ENCODE results near the gene MED16. TPM values are rescaled to one million over a fixed set of nuclear protein-coding genes. Genes with fewer than 3 reads are reported as not detected.

MED16 gene
- total RNA-seq, 2 experiments from 2014 or later, result 25.8 to 30.1 TPM

DNA sequence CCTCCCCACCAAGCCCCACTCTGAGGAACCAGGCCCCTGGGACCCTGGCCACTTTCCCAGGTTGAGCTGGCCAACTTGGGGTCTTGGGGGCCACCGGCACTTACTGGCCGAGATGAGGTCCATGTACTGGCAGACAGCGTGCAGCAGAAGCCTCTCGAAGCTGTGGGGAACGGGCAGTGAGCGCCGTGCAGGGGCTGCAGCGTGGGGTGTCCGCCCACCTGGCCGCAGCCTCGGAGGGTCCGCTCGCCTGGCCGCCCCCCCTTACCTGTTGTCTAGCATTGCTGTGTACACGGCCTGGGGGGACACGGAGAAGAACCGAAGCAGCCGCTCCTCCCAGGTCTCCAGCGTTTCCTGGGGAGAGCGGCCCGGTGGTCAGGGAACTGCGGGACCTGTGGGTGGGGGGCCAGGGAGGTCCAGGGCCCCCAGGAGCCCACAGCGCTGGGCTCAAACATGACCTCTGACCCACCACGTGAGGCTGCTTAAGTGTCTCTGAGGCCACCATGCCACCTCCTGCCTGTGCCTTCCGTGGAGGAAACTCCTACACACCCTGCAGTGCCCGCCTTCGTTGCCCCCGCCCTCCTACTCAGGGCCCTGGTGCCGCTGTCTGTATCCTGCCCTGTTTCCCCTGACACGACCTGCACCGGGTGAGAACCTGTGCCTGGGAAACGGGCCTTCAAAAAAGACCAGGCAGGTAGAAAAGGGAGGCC is 6.5 kb upstream of the MED16 start:
- peak overlapping the region in 1 of 2 donors; percentile 21 for H3K27ac ChIP-seq (ENCODE audit: low read depth in 1 of 2, low read length in 2 of 2)
- peaks cover 39% of the 10 kb centered on the region for H3K4me1 ChIP-seq (ENCODE audit: insufficient read depth, low read length)
- H3K9me3 ChIP-seq (ENCODE audit: control insufficient read depth in 1 of 2, insufficient read depth in 1 of 2, low read length in 2 of 2), result no peaks in the 10 kb centered on the region
- H3K4me3 ChIP-seq (ENCODE audit: low read length), result no peak overlapping the region
- intact Hi-C loops (cut with DNase I, micrococcal nuclease), result no loop called here
- Mint-ChIP-seq H3K9me3 (no peaks in the 10 kb centered on the region), H3K27ac (peak overlapping the region; percentile 69), H3K27me3 (no peaks in the 10 kb centered on the region), H3K4me1 (ENCODE audit: low read depth) (peaks cover 29% of the 10 kb centered on the region), H3K4me3 (no peak overlapping the region), H3K36me3 (ENCODE audit: low read depth) (peaks cover 61% of the 10 kb centered on the region)
- TF ChIP-seq, protein P1, sequence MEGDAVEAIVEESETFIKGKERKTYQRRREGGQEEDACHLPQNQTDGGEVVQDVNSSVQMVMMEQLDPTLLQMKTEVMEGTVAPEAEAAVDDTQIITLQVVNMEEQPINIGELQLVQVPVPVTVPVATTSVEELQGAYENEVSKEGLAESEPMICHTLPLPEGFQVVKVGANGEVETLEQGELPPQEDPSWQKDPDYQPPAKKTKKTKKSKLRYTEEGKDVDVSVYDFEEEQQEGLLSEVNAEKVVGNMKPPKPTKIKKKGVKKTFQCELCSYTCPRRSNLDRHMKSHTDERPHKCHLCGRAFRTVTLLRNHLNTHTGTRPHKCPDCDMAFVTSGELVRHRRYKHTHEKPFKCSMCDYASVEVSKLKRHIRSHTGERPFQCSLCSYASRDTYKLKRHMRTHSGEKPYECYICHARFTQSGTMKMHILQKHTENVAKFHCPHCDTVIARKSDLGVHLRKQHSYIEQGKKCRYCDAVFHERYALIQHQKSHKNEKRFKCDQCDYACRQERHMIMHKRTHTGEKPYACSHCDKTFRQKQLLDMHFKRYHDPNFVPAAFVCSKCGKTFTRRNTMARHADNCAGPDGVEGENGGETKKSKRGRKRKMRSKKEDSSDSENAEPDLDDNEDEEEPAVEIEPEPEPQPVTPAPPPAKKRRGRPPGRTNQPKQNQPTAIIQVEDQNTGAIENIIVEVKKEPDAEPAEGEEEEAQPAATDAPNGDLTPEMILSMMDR (IDR thresholded peaks at IDR 0.05), result no peak
- H3K27me3 ChIP-seq (ENCODE audit: control insufficient read depth in 1 of 2, insufficient read depth in 2 of 2, low read length in 2 of 2), result no peaks in the 10 kb centered on the region
- peaks cover 57% of the 10 kb centered on the region for H3K36me3 ChIP-seq (ENCODE audit: insufficient read depth, low read length)
- DNase-seq, result no peak
- ChIA-PET POLR2A (no interaction called here), CTCF (no interaction called here)
- ATAC-seq (ENCODE audit: poor library complexity), result no peak

DNA sequence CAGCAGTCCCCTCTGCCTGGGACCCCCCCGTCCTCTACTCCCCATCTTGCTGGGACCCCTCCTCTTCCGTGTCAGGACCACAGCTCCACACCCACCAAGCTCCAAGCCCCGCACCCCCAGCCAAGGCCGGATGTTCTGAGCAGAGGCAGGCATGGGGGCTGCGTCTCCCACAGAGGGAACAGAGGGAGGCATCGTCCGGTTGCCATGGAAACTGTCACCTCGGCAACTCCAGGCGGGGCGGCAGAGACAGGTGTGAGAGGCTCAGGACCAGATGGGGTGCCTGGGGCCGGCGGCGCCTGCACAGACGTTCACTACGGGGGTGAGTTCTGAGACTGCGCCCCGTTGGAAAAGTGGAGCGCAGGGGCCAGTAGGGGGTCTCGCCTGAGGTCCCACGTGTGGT is 5.7 kb upstream of the MED16 start:
- TF ChIP-seq, protein P1 (IDR thresholded peaks at IDR 0.05), result no peak
- Histone ChIP-seq H3K9me3 (ENCODE audit: control insufficient read depth in 1 of 2, insufficient read depth in 1 of 2, low read length in 2 of 2) (no peaks in the 10 kb centered on the region), H3K27ac (ENCODE audit: low read depth in 1 of 2, low read length in 2 of 2) (no peak overlapping the region), H3K27me3 (ENCODE audit: control insufficient read depth in 1 of 2, insufficient read depth in 2 of 2, low read length in 2 of 2) (no peaks in the 10 kb centered on the region), H3K36me3 (ENCODE audit: insufficient read depth, low read length) (peaks cover 50% of the 10 kb centered on the region), H3K4me1 (ENCODE audit: insufficient read depth, low read length) (peaks cover 41% of the 10 kb centered on the region), H3K4me3 (ENCODE audit: low read length) (no peak overlapping the region)
- Mint-ChIP-seq H3K4me3 (peak overlapping the region; percentile 54), H3K9me3 (no peaks in the 10 kb centered on the region), H3K4me1 (ENCODE audit: low read depth) (peaks cover 24% of the 10 kb centered on the region), H3K27ac (peak overlapping the region; percentile 69), H3K27me3 (no peaks in the 10 kb centered on the region), H3K36me3 (ENCODE audit: low read depth) (peaks cover 56% of the 10 kb centered on the region)
- DNase-seq (peak in 8 of 14 experiments; percentile 31 to 71 (median 55)), ATAC-seq (ENCODE audit: poor library complexity) (peak; percentile 15)
- intact Hi-C loops (cut with DNase I, micrococcal nuclease), result no loop called here
- ChIA-PET CTCF (no interaction called here), POLR2A (interaction anchor here (0.6 to 7.0 kb wide), 3 partner anchors 8 to 97 kb away, joined by 3 to 183 read pairs (median 4); no protein-coding TSS in a partner anchor)

DNA sequence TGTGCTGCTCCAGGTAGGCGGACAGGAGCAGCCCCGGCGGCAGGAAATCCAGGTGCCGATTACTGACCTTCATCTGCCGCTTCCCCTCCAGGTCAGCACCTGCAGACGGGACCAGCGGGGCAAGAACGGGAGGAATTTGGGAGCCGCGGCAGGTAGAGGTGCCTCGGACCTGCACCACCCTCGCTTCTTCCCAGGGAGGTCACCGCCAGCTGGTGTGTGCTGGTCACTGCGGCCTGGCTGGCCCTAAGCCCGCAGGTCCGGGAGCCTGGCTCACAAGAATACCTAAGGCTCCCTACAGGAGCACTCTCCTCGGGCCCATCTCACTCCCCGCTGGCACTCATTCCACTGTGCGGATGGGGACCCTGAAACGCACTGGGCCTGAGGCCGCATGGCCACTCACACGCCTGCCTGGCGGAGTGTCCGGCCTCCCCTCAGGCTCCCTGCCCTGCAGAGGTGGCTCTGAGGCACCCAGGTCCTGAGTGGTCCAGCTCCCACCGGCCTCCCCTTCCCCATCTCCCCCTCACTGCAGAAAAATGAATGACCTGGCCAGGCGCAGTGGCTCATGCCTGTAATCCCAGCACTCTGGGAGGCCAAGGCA is 4.6 kb upstream of the MED16 start:
- no peak for ATAC-seq (ENCODE audit: poor library complexity)
- Mint-ChIP-seq H3K36me3 (ENCODE audit: low read depth) (peaks cover 59% of the 10 kb centered on the region), H3K27ac (no peak overlapping the region), H3K9me3 (no peaks in the 10 kb centered on the region), H3K27me3 (peaks cover 3% of the 10 kb centered on the region), H3K4me3 (no peak overlapping the region), H3K4me1 (ENCODE audit: low read depth) (peaks cover 33% of the 10 kb centered on the region)
- no peak for DNase-seq
- H3K27ac ChIP-seq (ENCODE audit: low read depth in 1 of 2, low read length in 2 of 2), result no peak overlapping the region
- POLR2A ChIA-PET, result interaction anchor here (0.9 to 7.0 kb wide), 4 partner anchors 9 to 23 kb away, joined by 3 to 183 read pairs (median 4); partner anchors contain the start of gene KISS1R
- intact Hi-C loops (cut with DNase I, micrococcal nuclease), result no loop called here
- H3K36me3 ChIP-seq (ENCODE audit: insufficient read depth, low read length), result peaks cover 50% of the 10 kb centered on the region
- no peak overlapping the region for H3K4me3 ChIP-seq (ENCODE audit: low read length)
- TF ChIP-seq, protein P1 (IDR thresholded peaks at IDR 0.05), result no peak
- H3K27me3 ChIP-seq (ENCODE audit: control insufficient read depth in 1 of 2, insufficient read depth in 2 of 2, low read length in 2 of 2), result no peaks in the 10 kb centered on the region
- H3K4me1 ChIP-seq (ENCODE audit: insufficient read depth, low read length), result peaks cover 37% of the 10 kb centered on the region
- no peaks in the 10 kb centered on the region for H3K9me3 ChIP-seq (ENCODE audit: control insufficient read depth in 1 of 2, insufficient read depth in 1 of 2, low read length in 2 of 2)
- CTCF ChIA-PET, result no interaction called here

Measured in CD4-positive, alpha-beta T cell (primary cell).